LNCaP clone FGC (cell line): ENCODE measurements around the gene POLR2H.

ENCODE experiments used
- DNase-seq: peaks from one replicate; pipeline ENCODE4 v3.0.0-alpha.2; 2011; ENCODE audit warnings: low read depth
- H3K4me3 ChIP-seq: 2 replicates; pipeline ENCODE4 v1.5.1; 2011; ENCODE audit warnings: mild to moderate bottlenecking, low read depth, low read length, control low read depth
- TF ChIP-seq, protein P1 (sequence below): IDR thresholded peaks from 2 replicates; pipeline ENCODE4 v1.5.1; 2012; ENCODE audit warnings: mild to moderate bottlenecking; ENCODE audit not compliant: control insufficient read depth, insufficient read depth; ENCODE audit errors: extremely low read depth

Gene POLR2H

DNA sequence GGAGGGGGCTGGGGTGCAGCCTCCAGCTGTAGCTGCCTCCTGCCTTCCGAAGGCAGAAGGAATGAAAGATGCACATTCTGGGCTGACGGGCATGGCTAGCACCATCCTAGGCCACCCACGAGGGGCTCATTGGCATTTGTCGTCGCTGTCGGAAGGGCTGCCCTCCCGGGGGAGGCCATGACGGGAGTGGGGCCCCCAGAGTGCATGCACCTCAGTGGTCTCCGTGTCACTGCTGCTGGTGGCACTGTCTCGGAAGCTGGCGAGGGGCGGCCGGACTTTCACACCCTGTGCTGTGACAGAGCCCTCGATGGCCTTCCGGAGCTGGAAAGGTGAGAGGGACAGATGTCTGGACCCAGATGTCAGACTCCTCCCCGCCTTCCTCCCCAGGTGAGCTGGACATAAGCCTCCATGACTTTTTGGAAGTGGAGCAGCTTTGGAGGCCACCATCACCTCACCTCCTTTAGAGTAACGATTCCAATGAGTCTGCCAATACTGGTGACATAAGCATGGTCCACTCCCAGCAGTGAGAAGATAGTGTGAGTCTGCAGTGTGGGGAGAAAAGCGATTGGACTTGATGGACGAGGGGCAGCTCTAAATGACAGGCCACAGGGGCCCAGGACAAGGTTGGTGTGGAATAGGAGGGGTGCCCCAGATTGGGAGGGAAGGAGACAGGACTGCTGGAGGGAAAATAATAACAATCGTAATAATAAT, 14.9 kb upstream of the POLR2H start:
- TF ChIP-seq, protein P1, sequence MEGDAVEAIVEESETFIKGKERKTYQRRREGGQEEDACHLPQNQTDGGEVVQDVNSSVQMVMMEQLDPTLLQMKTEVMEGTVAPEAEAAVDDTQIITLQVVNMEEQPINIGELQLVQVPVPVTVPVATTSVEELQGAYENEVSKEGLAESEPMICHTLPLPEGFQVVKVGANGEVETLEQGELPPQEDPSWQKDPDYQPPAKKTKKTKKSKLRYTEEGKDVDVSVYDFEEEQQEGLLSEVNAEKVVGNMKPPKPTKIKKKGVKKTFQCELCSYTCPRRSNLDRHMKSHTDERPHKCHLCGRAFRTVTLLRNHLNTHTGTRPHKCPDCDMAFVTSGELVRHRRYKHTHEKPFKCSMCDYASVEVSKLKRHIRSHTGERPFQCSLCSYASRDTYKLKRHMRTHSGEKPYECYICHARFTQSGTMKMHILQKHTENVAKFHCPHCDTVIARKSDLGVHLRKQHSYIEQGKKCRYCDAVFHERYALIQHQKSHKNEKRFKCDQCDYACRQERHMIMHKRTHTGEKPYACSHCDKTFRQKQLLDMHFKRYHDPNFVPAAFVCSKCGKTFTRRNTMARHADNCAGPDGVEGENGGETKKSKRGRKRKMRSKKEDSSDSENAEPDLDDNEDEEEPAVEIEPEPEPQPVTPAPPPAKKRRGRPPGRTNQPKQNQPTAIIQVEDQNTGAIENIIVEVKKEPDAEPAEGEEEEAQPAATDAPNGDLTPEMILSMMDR, result no peak
- DNase-seq, result no peak
- no peak overlapping the region for H3K4me3 ChIP-seq

DNA sequence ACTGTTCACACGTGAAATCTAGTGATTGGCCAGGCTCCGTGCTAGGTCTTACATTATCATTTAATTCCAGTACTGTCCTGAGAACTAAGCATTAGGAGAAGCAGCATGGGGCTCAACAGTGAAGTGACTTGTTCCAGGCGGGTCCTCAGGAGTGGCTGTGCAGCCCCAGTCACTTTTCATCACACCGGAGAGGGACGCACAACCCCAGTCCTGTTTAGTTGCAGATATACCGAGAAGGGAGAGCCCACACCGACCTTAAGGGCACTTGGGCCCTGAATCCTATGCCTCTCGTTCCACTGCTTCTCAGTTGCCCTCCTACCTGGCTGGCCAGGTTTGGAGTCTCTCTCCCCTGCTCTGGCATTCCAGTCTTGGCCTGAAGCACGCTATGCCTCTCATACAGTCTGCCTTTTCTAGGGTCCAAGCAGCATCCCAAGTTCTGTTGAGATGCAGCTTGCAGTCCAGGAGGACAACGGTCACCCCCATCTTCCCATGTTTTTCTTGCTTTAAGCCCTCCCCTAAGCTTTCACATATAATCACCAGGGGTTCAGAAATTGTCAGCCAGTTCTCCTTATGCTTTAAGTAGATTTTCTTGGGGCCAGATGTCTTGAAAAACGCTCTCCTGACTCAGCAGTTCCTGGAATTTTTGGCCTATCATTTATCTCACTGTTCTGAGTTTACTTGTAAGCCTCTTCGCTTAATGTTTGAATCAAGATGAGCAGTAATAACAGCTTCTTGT, 14.0 kb upstream of the POLR2H start:
- no peak overlapping the region for H3K4me3 ChIP-seq
- TF ChIP-seq, protein P1, result no peak
- no peak for DNase-seq

DNA sequence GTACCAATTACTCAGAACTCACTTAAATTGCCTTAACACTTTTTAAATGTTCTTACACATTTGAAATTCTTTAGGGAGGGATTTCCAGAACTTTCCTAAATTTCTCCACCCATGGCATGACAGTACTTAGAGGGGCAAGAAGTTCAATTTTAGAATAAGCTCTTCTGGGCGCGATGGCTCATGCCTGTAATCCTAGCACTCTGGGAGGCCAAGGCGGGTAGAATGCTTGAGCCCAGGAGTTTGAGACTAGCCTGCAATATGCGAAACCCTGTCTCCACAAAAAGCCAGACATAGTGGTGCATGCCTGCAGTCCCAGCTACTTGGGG, 13.5 kb upstream of the POLR2H start:
- H3K4me3 ChIP-seq, result no peak overlapping the region
- no peak for DNase-seq
- TF ChIP-seq, protein P1, result no peak

DNA sequence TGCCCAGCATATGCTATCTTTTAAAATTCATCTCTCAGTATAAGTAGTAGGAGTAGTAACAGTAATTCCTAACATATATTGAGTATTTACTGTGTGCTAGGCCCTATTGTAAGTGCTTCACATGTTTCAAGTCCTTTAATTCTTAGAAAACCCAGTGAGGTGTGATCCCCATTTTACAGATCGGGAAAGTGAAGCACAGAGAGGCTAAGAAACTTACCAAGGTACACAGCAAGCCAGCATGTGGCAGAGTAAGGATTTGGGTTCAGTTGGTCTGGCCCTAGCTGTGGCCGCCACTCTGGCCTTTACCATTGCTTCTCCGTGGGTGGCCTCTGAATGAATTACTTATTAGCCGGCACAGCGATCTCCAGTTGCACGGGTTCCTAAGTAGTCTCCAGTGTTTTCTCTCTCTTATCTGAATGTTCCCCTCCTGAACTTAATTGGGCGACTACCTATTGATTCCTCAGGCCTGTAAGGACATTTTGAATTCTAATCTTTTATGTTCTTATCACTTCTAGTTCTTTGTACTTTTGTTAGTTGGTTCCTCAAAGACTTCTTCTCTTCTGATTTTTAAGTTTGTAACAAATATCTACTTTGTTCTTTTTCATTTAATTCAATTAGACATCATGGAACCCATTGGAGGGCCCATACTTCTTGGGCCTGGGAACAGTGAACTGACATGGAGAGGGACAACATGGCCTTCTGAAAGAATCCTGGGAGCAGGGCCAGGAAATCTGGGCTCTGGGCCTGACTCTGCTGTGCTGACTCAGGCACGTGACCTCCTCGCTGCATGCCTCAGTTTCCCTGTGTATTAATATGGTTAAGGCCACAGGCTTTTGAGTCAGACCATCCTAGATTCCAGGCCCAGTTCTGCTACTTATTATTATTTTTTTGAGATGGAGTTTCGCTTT, 11.7 kb upstream of the POLR2H start:
- no peak for DNase-seq
- TF ChIP-seq, protein P1, result no peak
- H3K4me3 ChIP-seq, result no peak overlapping the region

DNA sequence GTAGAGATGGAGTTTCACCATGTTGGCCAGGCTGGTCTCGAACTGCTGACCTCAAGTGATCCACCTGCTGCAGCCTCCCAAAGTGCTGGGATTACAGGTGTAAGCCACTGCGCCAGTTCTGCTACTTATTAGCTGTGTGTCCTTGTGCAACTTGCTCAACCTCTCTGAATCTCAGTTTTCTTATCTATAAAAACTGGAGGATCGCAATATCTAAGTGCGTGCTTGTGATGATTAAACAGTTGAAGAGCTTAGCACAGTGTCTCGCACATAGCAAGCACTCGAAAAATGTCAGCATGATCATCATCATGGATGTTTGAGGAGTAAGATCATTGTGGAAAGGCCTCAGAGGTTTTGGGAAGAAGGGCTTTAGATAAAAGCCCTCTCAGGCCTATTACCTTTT, 10.9 kb upstream of the POLR2H start:
- no peak for DNase-seq
- TF ChIP-seq, protein P1, result no peak
- no peak overlapping the region for H3K4me3 ChIP-seq

DNA sequence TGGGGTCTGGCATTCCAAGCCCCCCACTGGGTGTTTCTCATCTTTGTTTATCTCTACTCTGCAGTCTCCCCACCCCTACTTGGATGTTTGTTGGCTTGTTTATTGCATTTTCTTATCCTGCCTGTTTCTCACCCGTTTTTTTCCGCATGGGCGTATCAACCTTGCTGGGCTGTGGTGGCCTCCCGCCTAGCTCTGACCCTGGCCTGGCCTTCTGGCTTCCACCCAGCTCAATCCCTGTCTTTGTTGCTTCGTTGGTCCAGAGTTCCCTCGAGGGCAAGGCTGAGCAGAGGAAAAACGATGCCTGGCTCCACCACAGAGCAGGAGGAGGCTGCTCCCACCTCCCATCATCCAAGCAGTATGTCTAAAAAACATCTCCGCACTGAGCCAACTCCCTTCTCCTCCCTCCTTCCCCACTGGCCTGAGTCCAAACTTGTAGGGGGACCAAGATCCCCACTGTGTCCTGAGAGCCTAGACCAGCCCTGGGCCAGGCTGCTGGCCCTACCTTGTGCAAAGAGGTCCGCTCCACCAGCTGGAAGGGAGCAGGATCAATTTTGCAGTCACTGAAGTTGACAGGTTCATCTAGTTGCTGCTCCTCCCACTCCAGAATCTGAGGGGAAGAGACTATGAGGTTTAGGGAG, 9.9 kb upstream of the POLR2H start:
- no peak overlapping the region for H3K4me3 ChIP-seq
- TF ChIP-seq, protein P1, result no peak
- DNase-seq, result no peak
